SHP77 treated with DMSO at 0.1 percent for 48 hours (cell line): ENCODE data around the gene PADI1.

Experiments used
- DNase-seq: peaks from one replicate; lab custom pipeline; 2025; lab: John Stamatoyannopoulos, UW

The PADI1 gene

GRCh38 chr1:17274186-17275170 is 69.5 kb downstream of the PADI1 start:
- DNase-seq, result no peak

GRCh38 chr1:17276568-17276967 is 71.6 kb downstream of the PADI1 start:
- no peak for DNase-seq

DNA sequence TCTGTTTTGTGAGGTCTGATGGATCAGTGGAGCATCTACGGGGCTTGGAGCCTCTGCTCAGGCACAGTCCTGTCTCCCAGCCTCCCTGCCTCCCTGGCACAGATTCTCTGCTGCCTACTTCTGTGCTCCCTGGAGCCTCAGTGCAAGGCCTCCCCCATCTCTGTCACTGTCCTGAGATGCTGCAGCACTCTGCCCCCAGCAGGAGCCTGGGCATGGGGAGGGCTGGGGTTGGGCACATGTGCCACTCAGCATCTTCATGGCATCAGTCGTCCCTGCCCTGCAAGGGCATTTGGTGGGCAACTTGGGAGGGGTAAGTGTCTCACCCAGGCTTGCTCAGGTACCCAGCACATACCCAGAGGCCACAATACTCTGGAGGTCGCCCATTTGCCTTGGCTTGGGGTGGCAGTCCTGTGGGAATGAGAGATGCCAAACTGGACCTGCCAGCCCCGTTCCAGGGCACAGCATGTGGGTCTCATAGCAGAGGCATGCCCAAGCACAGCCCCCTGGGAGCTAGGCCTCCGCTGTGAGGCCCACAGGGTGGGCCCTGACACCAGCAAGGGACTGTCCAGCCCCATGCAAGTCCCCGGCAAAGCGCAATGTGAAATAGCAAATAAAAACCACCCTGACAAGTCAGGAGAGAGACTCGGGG is 72.7 kb downstream of the PADI1 start:
- DNase-seq, result no peak

GRCh38 chr1:17278996-17279830 is 74.3 kb downstream of the PADI1 start:
- no peak for DNase-seq

- no peak for DNase-seq
Observed at GRCh38 chr1:17280436-17280835, 75.5 kb downstream of the PADI1 start.

GRCh38 chr1:17280894-17281293 is 76.0 kb downstream of the PADI1 start:
- no peak for DNase-seq

- DNase-seq, result no peak
Observed at GRCh38 chr1:17281775-17282181, 76.8 kb downstream of the PADI1 start.

- no peak for DNase-seq
Observed at GRCh38 chr1:17282836-17283235, 77.9 kb downstream of the PADI1 start.

GRCh38 chr1:17286646-17287045 is 81.7 kb downstream of the PADI1 start:
- DNase-seq, result no peak

GRCh38 chr1:17287130-17287776 is 82.3 kb downstream of the PADI1 start:
- DNase-seq, result no peak

DNA sequence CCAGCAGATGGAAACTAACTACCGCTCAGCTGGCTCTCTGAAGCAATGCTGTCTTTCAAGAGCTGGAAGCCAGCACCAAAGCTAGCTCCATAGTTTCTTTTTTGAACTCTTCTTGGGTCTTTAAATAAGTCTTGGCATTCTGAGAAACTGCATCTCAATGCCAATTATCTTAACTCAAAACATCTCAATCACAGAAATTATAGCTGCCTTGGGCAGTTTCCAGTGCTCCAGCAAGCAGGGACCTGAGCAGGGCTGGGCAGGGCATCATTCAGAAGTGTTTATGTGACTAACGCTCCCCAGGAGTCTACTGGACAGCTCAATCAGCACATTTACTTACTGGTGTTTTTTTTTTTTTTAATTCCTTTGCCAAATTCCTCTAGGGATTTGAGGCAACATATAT is 84.8 kb downstream of the PADI1 start:
- no peak for DNase-seq

- DNase-seq, result no peak
Observed at GRCh38 chr1:17290553-17290952, 85.6 kb downstream of the PADI1 start.

DNA sequence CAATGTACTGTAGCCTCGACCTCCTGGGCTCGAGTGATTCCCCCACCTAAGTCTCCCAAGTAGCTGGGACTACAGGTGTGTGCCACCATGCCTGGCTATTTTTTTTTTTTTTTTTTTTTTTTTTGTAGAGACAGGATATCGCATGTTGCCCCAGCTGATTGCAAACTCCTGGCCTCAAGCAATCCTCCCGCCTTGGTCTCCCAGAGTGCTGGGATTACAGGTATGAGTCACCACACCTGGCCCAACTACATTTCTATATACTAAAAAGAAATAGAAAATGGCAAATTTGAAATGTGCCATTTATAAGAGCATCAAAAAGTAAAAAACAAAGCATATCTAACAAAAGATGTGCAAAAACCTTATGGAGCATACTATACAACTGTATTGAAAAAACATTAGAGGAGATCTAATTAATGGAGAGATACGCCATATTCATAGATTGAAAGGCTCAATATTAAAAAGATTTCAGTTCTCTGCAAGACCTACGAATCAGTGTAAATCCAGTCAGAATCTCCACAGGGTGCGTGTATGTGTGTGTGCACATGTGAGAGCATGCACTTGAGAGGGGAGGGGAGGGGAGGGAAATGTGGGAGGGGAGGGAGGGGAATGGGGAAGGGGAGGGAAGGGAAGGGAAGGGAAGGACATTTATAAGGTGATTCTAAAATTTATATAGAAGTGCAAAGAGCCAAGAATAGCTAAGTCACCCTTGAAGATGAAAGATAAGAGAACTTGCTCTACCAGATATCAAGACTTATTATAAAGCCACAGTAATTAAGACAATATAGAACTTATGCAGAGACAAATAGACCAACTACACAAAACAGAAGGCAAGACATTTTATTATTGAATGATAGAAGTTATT is 87.6 kb downstream of the PADI1 start:
- DNase-seq, result no peak

GRCh38 chr1:17293681-17294425 is 88.9 kb downstream of the PADI1 start:
- DNase-seq, result no peak

DNA sequence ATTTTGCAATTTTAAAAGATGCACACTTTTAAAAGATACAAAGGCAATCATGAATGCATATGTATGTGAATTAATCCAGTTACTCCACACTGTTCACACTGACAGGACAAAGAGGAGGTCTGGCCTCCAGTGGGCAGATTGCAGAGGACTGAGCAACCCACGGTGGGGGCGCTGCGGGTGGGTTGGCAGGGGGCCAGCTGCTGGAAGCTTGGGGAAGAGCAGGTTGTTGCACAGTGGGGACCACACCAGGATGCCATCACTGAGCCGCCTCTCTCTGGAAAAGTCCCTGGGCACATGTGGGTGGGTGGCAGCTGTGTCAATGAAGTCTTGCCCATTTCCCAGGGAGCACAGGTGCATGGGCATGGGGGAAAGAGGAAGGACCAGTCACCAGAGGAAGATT is 90.4 kb downstream of the PADI1 start:
- no peak for DNase-seq
